Activated CD4-positive, alpha-beta memory T cell treated with anti-CD3 and anti-CD28 coated beads for 36 hours (primary cell): Measurements from ENCODE around the gene CEMIP. TPM values are rescaled to one million over a fixed set of nuclear protein-coding genes. Genes with fewer than 3 reads are reported as not detected.

Experiments
- CTCF ChIA-PET: fragments of 350-600 bp; sonication (Branson Sonifier 250); formaldehyde crosslinking; loops from one replicate; lab custom pipeline; 2021; ENCODE audit warnings: antibody characterized with exemption, inconsistent platforms; lab: Charles Lee
- POLR2A ChIA-PET: fragments of 350-600 bp; sonication (Branson Sonifier 250); formaldehyde crosslinking; loops from one replicate; lab custom pipeline; 2021; ENCODE audit warnings: antibody characterized with exemption; lab: Charles Lee
- DNase-seq: peaks from one replicate; pipeline ENCODE4 v3.0.0-alpha.2; 2020
- H3K27ac Mint-ChIP-seq: one replicate; pipeline ENCODE4 v1.8.0; 2021; ENCODE audit warnings: mixed read lengths
- H3K27me3 Mint-ChIP-seq: one replicate; pipeline ENCODE4 v1.8.0; 2021; ENCODE audit warnings: mixed read lengths
- H3K36me3 Mint-ChIP-seq: one replicate; pipeline ENCODE4 v1.8.0; 2021; ENCODE audit warnings: mixed read lengths
- H3K4me1 Mint-ChIP-seq: one replicate; pipeline ENCODE4 v1.8.0; 2021; ENCODE audit warnings: low read depth, mixed read lengths
- H3K4me3 Mint-ChIP-seq: one replicate; pipeline ENCODE4 v1.8.0; 2021; ENCODE audit warnings: mild to moderate bottlenecking, mixed read lengths
- H3K9me3 Mint-ChIP-seq: one replicate; pipeline ENCODE4 v1.8.0; 2021; ENCODE audit warnings: mixed read lengths
- intact Hi-C: fragments of 100-400 bp; cut with micrococcal nuclease; formaldehyde crosslinking; loops from one replicate; pipeline ENCODE4 v1.15.1; 2023
- total RNA-seq, 2 experiments: library from RNA; stranded (reverse); gene quantifications; one replicate each; pipeline ENCODE4 v1.2.3, GENCODE V29; 2021

The CEMIP gene
- total RNA-seq, 2 experiments from 2014 or later, result 0.07 TPM; not detected in 1

DNA sequence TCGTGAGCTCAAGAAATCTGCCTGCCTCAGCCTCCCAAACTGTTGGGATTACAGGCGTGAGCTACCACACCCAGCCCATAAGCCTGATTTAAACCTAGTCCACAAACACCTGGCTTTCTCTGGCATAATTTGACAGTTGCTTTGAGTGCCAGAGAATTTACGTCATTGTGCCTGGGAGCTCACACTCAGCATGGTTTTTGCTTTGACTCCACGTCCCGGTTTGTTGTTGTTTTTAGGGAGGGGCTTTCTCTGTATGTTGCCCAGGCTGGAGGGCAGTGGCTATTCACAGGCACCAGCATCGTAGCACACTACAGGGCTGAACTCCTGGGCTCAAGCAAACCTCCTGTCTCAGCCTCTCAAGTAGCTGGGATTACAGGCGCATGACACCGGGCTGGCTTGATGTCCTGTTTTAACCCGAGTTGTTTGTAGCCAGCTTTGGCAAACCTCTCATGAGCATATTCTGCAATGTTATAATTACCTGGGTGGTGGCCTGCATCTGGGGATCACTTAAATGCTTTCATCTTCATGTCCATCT is 32.7 kb downstream of the CEMIP start:
- Mint-ChIP-seq H3K27ac (no peak overlapping the region), H3K4me1 (no peaks in the 10 kb centered on the region), H3K36me3 (no peaks in the 10 kb centered on the region), H3K9me3 (no peaks in the 10 kb centered on the region), H3K27me3 (peaks cover 6% of the 10 kb centered on the region), H3K4me3 (no peak overlapping the region)
- ChIA-PET CTCF (interaction anchor here (1.4 kb wide), 1 partner anchor 454 kb away, joined by 3 read pairs; no protein-coding TSS in a partner anchor), POLR2A (no interaction called here)
- DNase-seq, result no peak
- intact Hi-C loops, result no loop called here

- Mint-ChIP-seq H3K4me1 (no peaks in the 10 kb centered on the region), H3K27me3 (peaks cover 21% of the 10 kb centered on the region), H3K27ac (no peak overlapping the region), H3K9me3 (no peaks in the 10 kb centered on the region), H3K36me3 (no peaks in the 10 kb centered on the region), H3K4me3 (no peak overlapping the region)
- CTCF ChIA-PET, result no interaction called here
- DNase-seq, result no peak
- POLR2A ChIA-PET, result no interaction called here
- intact Hi-C loops, result no loop called here
Observed at GRCh38 chr15:80815106-80815505, 35.9 kb downstream of the CEMIP start.

GRCh38 chr15:80816049-80816653 is 37.0 kb downstream of the CEMIP start:
- DNase-seq, result no peak
- ChIA-PET POLR2A (no interaction called here), CTCF (no interaction called here)
- intact Hi-C loops, result no loop called here
- no peaks in the 10 kb centered on the region for H3K9me3 Mint-ChIP-seq
- peaks cover 21% of the 10 kb centered on the region for H3K27me3 Mint-ChIP-seq
- H3K36me3 Mint-ChIP-seq, result no peaks in the 10 kb centered on the region
- H3K27ac Mint-ChIP-seq, result no peak overlapping the region
- H3K4me3 Mint-ChIP-seq, result no peak overlapping the region
- no peaks in the 10 kb centered on the region for H3K4me1 Mint-ChIP-seq

- intact Hi-C loops, result no loop called here
- no peak overlapping the region for H3K27ac Mint-ChIP-seq
- no peaks in the 10 kb centered on the region for H3K9me3 Mint-ChIP-seq
- ChIA-PET POLR2A (no interaction called here), CTCF (no interaction called here)
- no peaks in the 10 kb centered on the region for H3K4me1 Mint-ChIP-seq
- peaks cover 21% of the 10 kb centered on the region for H3K27me3 Mint-ChIP-seq
- DNase-seq, result no peak
- no peak overlapping the region for H3K4me3 Mint-ChIP-seq
- no peaks in the 10 kb centered on the region for H3K36me3 Mint-ChIP-seq
Observed at GRCh38 chr15:80816936-80817335, 37.8 kb downstream of the CEMIP start.

DNA sequence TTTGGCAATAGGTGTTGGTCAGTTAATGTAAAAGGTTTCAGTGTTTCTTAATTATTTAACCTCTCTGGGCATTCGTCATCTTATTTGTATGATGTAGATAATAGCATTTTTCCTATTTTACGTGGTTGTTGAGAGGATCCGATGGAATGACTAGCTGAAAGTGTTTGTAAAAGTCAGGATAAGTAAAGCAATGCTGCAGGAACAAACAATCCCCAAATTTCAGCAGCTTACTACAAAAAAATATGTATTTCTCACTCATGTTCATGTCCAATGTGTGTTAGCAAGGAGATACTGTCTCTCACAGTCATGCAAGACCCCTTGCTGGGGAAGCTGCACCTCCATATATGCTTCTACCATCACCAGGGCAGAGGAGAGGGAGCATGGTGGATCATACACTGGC is 38.7 kb downstream of the CEMIP start:
- Mint-ChIP-seq H3K4me3 (no peak overlapping the region), H3K27ac (no peak overlapping the region), H3K9me3 (no peaks in the 10 kb centered on the region), H3K4me1 (no peaks in the 10 kb centered on the region), H3K36me3 (no peaks in the 10 kb centered on the region), H3K27me3 (peaks cover 21% of the 10 kb centered on the region)
- no peak for DNase-seq
- CTCF ChIA-PET, result no interaction called here
- POLR2A ChIA-PET, result no interaction called here
- intact Hi-C loops, result no loop called here

DNA sequence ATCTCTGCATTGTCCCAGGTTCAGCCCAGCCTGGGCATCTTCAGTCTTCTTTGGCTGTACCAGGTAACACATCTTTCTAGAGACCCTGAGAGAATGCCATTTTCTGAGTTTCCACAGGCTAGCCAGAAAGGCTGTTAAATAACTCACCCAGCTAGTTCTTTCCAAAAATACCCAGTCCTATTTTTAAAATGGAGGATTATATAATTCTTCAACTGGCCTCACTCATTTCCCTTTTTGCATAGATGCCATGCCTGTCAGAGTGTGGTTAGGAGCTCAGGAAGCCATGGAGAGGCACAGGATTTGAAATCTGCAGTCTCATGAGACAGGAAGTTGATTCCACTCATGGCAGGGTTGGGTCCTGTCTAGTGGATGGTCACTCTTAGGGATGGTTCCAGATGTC is 39.8 kb downstream of the CEMIP start:
- H3K36me3 Mint-ChIP-seq, result no peaks in the 10 kb centered on the region
- no peak overlapping the region for H3K4me3 Mint-ChIP-seq
- H3K4me1 Mint-ChIP-seq, result no peaks in the 10 kb centered on the region
- intact Hi-C loops, result no loop called here
- DNase-seq, result no peak
- ChIA-PET CTCF (no interaction called here), POLR2A (no interaction called here)
- H3K27ac Mint-ChIP-seq, result no peak overlapping the region
- H3K9me3 Mint-ChIP-seq, result no peaks in the 10 kb centered on the region
- H3K27me3 Mint-ChIP-seq, result peaks cover 21% of the 10 kb centered on the region

- no peaks in the 10 kb centered on the region for H3K9me3 Mint-ChIP-seq
- DNase-seq, result no peak
- POLR2A ChIA-PET, result no interaction called here
- intact Hi-C loops, result no loop called here
- H3K4me3 Mint-ChIP-seq, result no peak overlapping the region
- H3K27me3 Mint-ChIP-seq, result peaks cover 21% of the 10 kb centered on the region
- no peaks in the 10 kb centered on the region for H3K4me1 Mint-ChIP-seq
- H3K27ac Mint-ChIP-seq, result no peak overlapping the region
- no peaks in the 10 kb centered on the region for H3K36me3 Mint-ChIP-seq
- CTCF ChIA-PET, result no interaction called here
Observed at GRCh38 chr15:80820092-80820491, 40.9 kb downstream of the CEMIP start.

- Mint-ChIP-seq H3K36me3 (no peaks in the 10 kb centered on the region), H3K9me3 (no peaks in the 10 kb centered on the region), H3K4me3 (no peak overlapping the region), H3K4me1 (no peaks in the 10 kb centered on the region), H3K27ac (no peak overlapping the region), H3K27me3 (peaks cover 12% of the 10 kb centered on the region)
- ChIA-PET CTCF (no interaction called here), POLR2A (no interaction called here)
- intact Hi-C loops, result no loop called here
- DNase-seq, result no peak
Observed at GRCh38 chr15:80822256-80822655, 43.1 kb downstream of the CEMIP start.

- no peak for DNase-seq
- POLR2A ChIA-PET, result no interaction called here
- Mint-ChIP-seq H3K4me1 (no peaks in the 10 kb centered on the region), H3K27ac (no peak overlapping the region), H3K27me3 (peaks cover 10% of the 10 kb centered on the region), H3K9me3 (no peaks in the 10 kb centered on the region), H3K36me3 (no peaks in the 10 kb centered on the region), H3K4me3 (no peak overlapping the region)
- CTCF ChIA-PET, result interaction anchor here (0.7 kb wide), 1 partner anchor 46 kb away, joined by 3 read pairs; no protein-coding TSS in a partner anchor
- intact Hi-C loops, result no loop called here
Observed at GRCh38 chr15:80822676-80823075, 43.5 kb downstream of the CEMIP start.

DNA sequence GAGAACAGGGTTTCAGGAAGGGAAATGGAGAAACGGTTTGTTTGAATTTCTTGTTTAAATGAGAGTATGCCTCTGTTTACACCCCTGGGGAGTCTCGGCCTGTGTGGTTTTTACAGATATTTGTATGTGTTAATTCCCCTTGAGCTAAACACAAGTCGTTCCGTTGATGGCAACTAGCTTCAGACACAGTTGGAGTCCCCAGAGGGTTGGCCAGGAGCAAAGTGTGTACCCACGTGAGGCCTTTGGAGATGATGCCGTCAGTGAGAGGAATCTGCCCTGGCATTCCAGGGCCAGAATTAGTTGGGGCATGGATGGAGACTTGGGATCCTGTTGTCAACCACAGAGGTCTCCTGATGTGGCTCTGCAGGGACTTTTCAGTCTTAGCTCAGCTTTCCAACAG is 44.0 kb downstream of the CEMIP start:
- peaks cover 5% of the 10 kb centered on the region for H3K27me3 Mint-ChIP-seq
- ChIA-PET CTCF (interaction anchor here (0.7 kb wide), 1 partner anchor 47 kb away, joined by 3 read pairs; no protein-coding TSS in a partner anchor), POLR2A (no interaction called here)
- H3K36me3 Mint-ChIP-seq, result no peaks in the 10 kb centered on the region
- H3K9me3 Mint-ChIP-seq, result no peaks in the 10 kb centered on the region
- no peak overlapping the region for H3K27ac Mint-ChIP-seq
- intact Hi-C loops, result no loop called here
- no peak for DNase-seq
- H3K4me3 Mint-ChIP-seq, result no peak overlapping the region
- no peaks in the 10 kb centered on the region for H3K4me1 Mint-ChIP-seq

DNA sequence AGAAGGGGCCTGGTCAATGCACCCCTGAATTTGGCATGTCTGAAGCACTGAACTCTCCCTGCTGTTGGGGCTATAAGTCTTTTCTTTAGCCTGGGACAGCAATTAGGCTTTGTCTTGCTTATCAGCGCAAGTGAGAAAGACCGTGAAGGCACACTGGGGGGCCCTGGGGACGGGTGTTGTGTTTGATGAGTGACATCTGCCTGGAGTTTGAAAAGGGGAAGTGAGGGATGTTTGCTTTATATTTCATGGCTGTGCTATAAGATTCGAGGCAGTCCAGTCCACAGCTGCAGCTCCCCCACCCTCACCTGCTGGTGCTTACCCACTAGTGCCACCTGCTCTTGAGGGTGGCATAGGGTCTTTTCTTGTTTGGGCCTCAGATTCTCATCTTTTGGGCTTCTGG is 44.8 kb downstream of the CEMIP start:
- intact Hi-C loops, result no loop called here
- H3K27me3 Mint-ChIP-seq, result peaks cover 4% of the 10 kb centered on the region
- H3K27ac Mint-ChIP-seq, result no peak overlapping the region
- no peaks in the 10 kb centered on the region for H3K4me1 Mint-ChIP-seq
- ChIA-PET POLR2A (no interaction called here), CTCF (no interaction called here)
- H3K9me3 Mint-ChIP-seq, result no peaks in the 10 kb centered on the region
- no peak for DNase-seq
- no peaks in the 10 kb centered on the region for H3K36me3 Mint-ChIP-seq
- H3K4me3 Mint-ChIP-seq, result no peak overlapping the region

- DNase-seq, result no peak
- POLR2A ChIA-PET, result no interaction called here
- Mint-ChIP-seq H3K27me3 (no peaks in the 10 kb centered on the region), H3K36me3 (no peaks in the 10 kb centered on the region), H3K4me3 (no peak overlapping the region), H3K9me3 (no peaks in the 10 kb centered on the region), H3K4me1 (no peaks in the 10 kb centered on the region), H3K27ac (no peak overlapping the region)
- CTCF ChIA-PET, result no interaction called here
- intact Hi-C loops, result no loop called here
Observed at GRCh38 chr15:80825361-80826030, 46.3 kb downstream of the CEMIP start.
